ENCODE data around the gene GTF3C5. TPM values are rescaled to one million over a fixed set of nuclear protein-coding genes. Genes with fewer than 3 reads are reported as not detected.
"Not testable (repeated sequence)": the region's sequence is repeated elsewhere in the genome, so short reads cannot be mapped to it uniquely, and the experiment has no call there.

GTF3C5 gene
- total and polyA plus RNA-seq, 7 experiments from 2014 or later = 39.9 to 77.9 (median 48.8) TPM

GRCh38 chr9:132989998-132990557, 40.7 kb upstream of the GTF3C5 start:
- H3K36me3 ChIP-seq (ENCODE audit: control insufficient read depth in 2 of 3, insufficient read depth in 3 of 3, low read length in 3 of 3); H3K4me1 ChIP-seq (ENCODE audit: control insufficient read depth in 2 of 2, insufficient read depth in 2 of 2, low read length in 2 of 2); H3K36me3 Mint-ChIP-seq; H3K9me3 ChIP-seq (ENCODE audit: control insufficient read depth in 2 of 3, low read length in 3 of 3); H3K27ac ChIP-seq (ENCODE audit: low read depth, low read length); intact Hi-C loops (cut with micrococcal nuclease); H3K4me3 ChIP-seq (ENCODE audit: low read length); H3K27me3 ChIP-seq (ENCODE audit: control insufficient read depth in 2 of 2, insufficient read depth in 2 of 2, low read length in 2 of 2); POLR2A ChIA-PET; H3K4me3 Mint-ChIP-seq; CTCF ChIA-PET; H3K9me3 Mint-ChIP-seq: not testable (repeated sequence)
- Mint-ChIP-seq H3K27ac (peak overlapping the region in 1 of 9 donors; percentile 66), H3K4me1 (peaks cover 4 to 33% (median 6%) of the 10 kb centered on the region in 7 donors), H3K27me3 (peaks cover 24 to 50% (median 36%) of the 10 kb centered on the region in 5 donors)
- DNase-seq (peak in 3 of 9 donors; percentile 20 to 36 (median 29)), ATAC-seq (peak; percentile 39)

DNA sequence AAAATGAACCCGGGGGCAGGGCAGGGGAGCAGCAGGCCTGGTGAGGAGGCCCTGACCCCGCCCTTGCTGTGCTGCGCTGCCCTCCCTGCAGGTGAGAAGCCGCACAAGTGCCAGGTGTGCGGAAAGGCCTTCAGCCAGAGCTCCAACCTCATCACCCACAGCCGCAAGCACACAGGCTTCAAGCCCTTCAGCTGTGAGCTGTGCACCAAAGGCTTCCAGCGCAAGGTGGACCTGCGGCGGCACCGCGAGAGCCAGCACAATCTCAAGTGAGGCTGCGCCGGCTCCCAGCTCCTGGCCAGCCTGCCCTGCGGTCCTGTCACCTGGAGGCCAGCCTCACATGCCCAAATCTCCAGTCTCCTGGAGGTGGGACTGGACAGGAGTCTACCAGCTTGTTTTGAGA, 40.0 kb upstream of the GTF3C5 start:
- POLR2A ChIA-PET = no interaction called here
- ATAC-seq (no peak), DNase-seq (no peak)
- Mint-ChIP-seq H3K36me3 (no peaks in the 10 kb centered on the region), H3K4me3 (no peak overlapping the region), H3K9me3 (peaks cover 0 to 5% (median 0%) of the 10 kb centered on the region in 11 donors), H3K27ac (peak overlapping the region in 1 of 9 donors; percentile 66), H3K27me3 (peaks cover 22 to 49% (median 34%) of the 10 kb centered on the region in 5 donors), H3K4me1 (peaks cover 4 to 33% (median 6%) of the 10 kb centered on the region in 7 donors)
- CTCF ChIA-PET = interaction anchor here (0.6 kb wide), 1 partner anchor 93 kb away, joined by 4 read pairs; no protein-coding TSS in a partner anchor
- no peaks in the 10 kb centered on the region for H3K4me1 ChIP-seq (ENCODE audit: control insufficient read depth in 2 of 2, insufficient read depth in 2 of 2, low read length in 2 of 2)
- no peaks in the 10 kb centered on the region for H3K36me3 ChIP-seq (ENCODE audit: control insufficient read depth in 2 of 3, insufficient read depth in 3 of 3, low read length in 3 of 3)
- no peak overlapping the region for H3K27ac ChIP-seq (ENCODE audit: low read depth, low read length)
- intact Hi-C loops (cut with micrococcal nuclease) = no loop called here
- H3K27me3 ChIP-seq (ENCODE audit: control insufficient read depth in 2 of 2, insufficient read depth in 2 of 2, low read length in 2 of 2) = no peaks in the 10 kb centered on the region
- H3K4me3 ChIP-seq (ENCODE audit: low read length) = no peak overlapping the region
- no peaks in the 10 kb centered on the region for H3K9me3 ChIP-seq (ENCODE audit: control insufficient read depth in 2 of 3, low read length in 3 of 3)

DNA sequence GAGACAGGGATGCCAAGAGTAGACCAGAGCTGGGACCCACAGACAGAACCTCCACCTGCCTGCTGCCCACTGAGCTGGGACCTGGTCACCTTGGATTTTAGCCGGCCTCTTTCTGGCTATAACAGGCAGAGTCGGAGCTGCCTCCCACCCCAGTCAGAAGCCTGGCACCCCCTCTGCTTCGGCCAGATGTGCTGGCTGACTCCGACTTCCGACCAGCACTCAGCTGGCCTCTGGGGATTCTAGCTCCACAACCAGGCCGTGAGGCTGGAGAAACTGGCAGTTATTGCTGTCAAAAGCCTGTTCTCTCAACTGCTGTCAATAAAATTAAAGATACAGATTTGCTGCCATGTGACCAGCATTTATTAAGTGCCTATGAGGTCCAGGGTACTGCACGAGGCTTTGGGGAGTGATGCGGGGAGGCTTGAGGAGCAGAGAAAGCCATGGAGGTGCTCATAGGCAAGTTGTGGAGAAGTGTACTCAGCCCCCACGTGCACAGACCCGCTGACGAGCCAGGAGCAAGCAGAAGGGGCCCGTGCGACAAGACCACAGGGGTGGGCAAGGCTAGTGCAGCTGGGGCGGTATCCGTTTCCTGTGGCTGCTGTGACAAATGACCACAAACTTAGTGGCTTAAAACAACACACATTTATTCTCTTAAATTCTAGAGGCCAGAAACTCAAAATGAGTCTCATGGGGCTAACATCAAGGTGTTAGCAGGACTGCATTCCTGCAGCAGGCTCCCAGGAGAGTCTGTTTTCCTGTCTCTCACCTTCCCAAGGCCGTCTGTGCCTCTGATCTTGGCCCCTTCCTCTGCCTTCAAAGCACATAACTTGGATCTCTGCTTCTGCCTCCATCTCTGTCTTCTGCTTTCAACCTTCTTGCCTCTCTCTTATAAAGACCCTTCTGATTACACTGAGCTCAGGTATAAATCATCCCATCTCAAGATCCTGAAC, 39.2 kb upstream of the GTF3C5 start:
- Mint-ChIP-seq H3K9me3 (peaks cover 0 to 5% (median 0%) of the 10 kb centered on the region in 11 donors), H3K27me3 (peaks cover 16 to 48% (median 26%) of the 10 kb centered on the region in 5 donors), H3K4me3 (peak overlapping the region in 1 of 10 donors; percentile 40), H3K27ac (no peak overlapping the region), H3K36me3 (no peaks in the 10 kb centered on the region), H3K4me1 (peaks cover 4 to 29% (median 6%) of the 10 kb centered on the region in 7 donors)
- Histone ChIP-seq H3K27me3 (ENCODE audit: control insufficient read depth in 2 of 2, insufficient read depth in 2 of 2, low read length in 2 of 2) (no peaks in the 10 kb centered on the region), H3K9me3 (ENCODE audit: control insufficient read depth in 2 of 3, low read length in 3 of 3) (no peaks in the 10 kb centered on the region), H3K36me3 (ENCODE audit: control insufficient read depth in 2 of 3, insufficient read depth in 3 of 3, low read length in 3 of 3) (no peaks in the 10 kb centered on the region), H3K4me1 (ENCODE audit: control insufficient read depth in 2 of 2, insufficient read depth in 2 of 2, low read length in 2 of 2) (no peaks in the 10 kb centered on the region), H3K27ac (ENCODE audit: low read depth, low read length) (no peak overlapping the region), H3K4me3 (ENCODE audit: low read length) (no peak overlapping the region)
- DNase-seq (no peak), ATAC-seq (peak; percentile 40)
- intact Hi-C loops (cut with micrococcal nuclease) = no loop called here
- CTCF ChIA-PET = interaction anchor here (0.6 kb wide), 1 partner anchor 94 kb away, joined by 4 read pairs; no protein-coding TSS in a partner anchor
- POLR2A ChIA-PET = no interaction called here

GRCh38 chr9:132993511-132993939, 37.3 kb upstream of the GTF3C5 start:
- H3K4me1 ChIP-seq (ENCODE audit: control insufficient read depth in 2 of 2, insufficient read depth in 2 of 2, low read length in 2 of 2) = no peaks in the 10 kb centered on the region
- ChIA-PET POLR2A (no interaction called here), CTCF (no interaction called here)
- no peak overlapping the region for H3K4me3 ChIP-seq (ENCODE audit: low read length)
- intact Hi-C loops (cut with micrococcal nuclease) = no loop called here
- peaks cover 13 to 41% (median 27%) of the 10 kb centered on the region in 5 donors for H3K27me3 Mint-ChIP-seq
- no peak overlapping the region for H3K27ac Mint-ChIP-seq
- ATAC-seq (no peak), DNase-seq (no peak)
- H3K36me3 Mint-ChIP-seq = no peaks in the 10 kb centered on the region
- H3K27ac ChIP-seq (ENCODE audit: low read depth, low read length) = no peak overlapping the region
- peaks cover 0 to 5% (median 0%) of the 10 kb centered on the region in 11 donors for H3K9me3 Mint-ChIP-seq
- H3K9me3 ChIP-seq (ENCODE audit: control insufficient read depth in 2 of 3, low read length in 3 of 3) = no peaks in the 10 kb centered on the region
- H3K4me3 Mint-ChIP-seq = no peak overlapping the region
- H3K36me3 ChIP-seq (ENCODE audit: control insufficient read depth in 2 of 3, insufficient read depth in 3 of 3, low read length in 3 of 3) = no peaks in the 10 kb centered on the region
- H3K4me1 Mint-ChIP-seq = peaks cover 4 to 26% (median 6%) of the 10 kb centered on the region in 7 donors
- H3K27me3 ChIP-seq (ENCODE audit: control insufficient read depth in 2 of 2, insufficient read depth in 2 of 2, low read length in 2 of 2) = no peaks in the 10 kb centered on the region

DNA sequence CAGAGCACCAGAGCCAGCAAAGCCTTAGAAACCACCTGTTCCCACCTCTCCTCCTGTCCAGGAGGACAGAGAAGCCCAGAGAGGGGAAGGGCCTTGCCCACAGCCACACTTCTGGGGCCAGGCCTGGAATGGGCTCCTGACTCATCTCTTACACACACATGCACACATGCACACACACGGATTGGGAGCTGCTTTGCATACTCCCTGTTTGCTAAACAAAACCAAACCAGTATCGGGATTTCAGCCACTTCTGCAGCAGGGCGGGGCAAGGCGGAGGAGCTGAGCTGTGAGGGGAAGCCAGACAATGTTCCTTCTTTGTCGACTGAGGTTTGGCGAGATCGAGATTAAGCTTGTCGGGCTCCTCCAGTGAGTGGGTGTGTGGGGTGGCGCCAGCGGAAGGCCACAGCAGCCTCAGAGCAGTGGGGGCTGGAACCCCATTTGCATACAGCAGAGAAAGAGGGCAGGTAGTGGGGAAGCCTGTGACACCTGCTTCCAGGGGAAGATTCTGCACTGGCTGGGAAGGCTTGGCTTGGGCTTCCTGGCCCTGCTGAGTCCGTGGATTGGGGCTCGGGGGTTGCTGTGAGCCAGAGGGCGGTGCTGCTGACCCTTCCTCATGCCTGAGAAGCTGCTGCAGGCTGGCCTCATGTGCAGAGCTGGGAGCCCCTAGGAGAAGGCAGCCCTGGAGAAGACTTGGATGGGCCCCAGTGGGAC, 36.2 kb upstream of the GTF3C5 start:
- peak; percentile 44 for ATAC-seq
- no peaks in the 10 kb centered on the region for H3K9me3 ChIP-seq (ENCODE audit: control insufficient read depth in 2 of 3, low read length in 3 of 3)
- DNase-seq = no peak
- Mint-ChIP-seq H3K27me3 (peaks cover 13 to 37% (median 30%) of the 10 kb centered on the region in 5 donors), H3K4me3 (peak overlapping the region in 1 of 10 donors; percentile 44), H3K9me3 (peaks cover 0 to 5% (median 0%) of the 10 kb centered on the region in 11 donors), H3K4me1 (peaks cover 4 to 26% (median 6%) of the 10 kb centered on the region in 7 donors), H3K27ac (peak overlapping the region in 1 of 9 donors; percentile 70), H3K36me3 (no peaks in the 10 kb centered on the region)
- CTCF ChIA-PET = interaction anchor here (0.6 kb wide), 2 partner anchors 37 to 190 kb away, joined by 3 to 6 read pairs; no protein-coding TSS in a partner anchor
- no peak overlapping the region for H3K4me3 ChIP-seq (ENCODE audit: low read length)
- no peaks in the 10 kb centered on the region for H3K36me3 ChIP-seq (ENCODE audit: control insufficient read depth in 2 of 3, insufficient read depth in 3 of 3, low read length in 3 of 3)
- no peaks in the 10 kb centered on the region for H3K27me3 ChIP-seq (ENCODE audit: control insufficient read depth in 2 of 2, insufficient read depth in 2 of 2, low read length in 2 of 2)
- H3K4me1 ChIP-seq (ENCODE audit: control insufficient read depth in 2 of 2, insufficient read depth in 2 of 2, low read length in 2 of 2) = no peaks in the 10 kb centered on the region
- intact Hi-C loops (cut with micrococcal nuclease) = no loop called here
- H3K27ac ChIP-seq (ENCODE audit: low read depth, low read length) = no peak overlapping the region
- POLR2A ChIA-PET = no interaction called here

- POLR2A ChIA-PET = no interaction called here
- no peaks in the 10 kb centered on the region for H3K9me3 ChIP-seq (ENCODE audit: control insufficient read depth in 2 of 3, low read length in 3 of 3)
- intact Hi-C loops (cut with micrococcal nuclease) = no loop called here
- Mint-ChIP-seq H3K27ac (no peak overlapping the region), H3K27me3 (peaks cover 13 to 40% (median 33%) of the 10 kb centered on the region in 5 donors), H3K4me1 (peaks cover 4 to 25% (median 6%) of the 10 kb centered on the region in 7 donors), H3K4me3 (no peak overlapping the region), H3K36me3 (no peaks in the 10 kb centered on the region), H3K9me3 (peaks cover 0 to 4% (median 0%) of the 10 kb centered on the region in 11 donors)
- H3K36me3 ChIP-seq (ENCODE audit: control insufficient read depth in 2 of 3, insufficient read depth in 3 of 3, low read length in 3 of 3) = no peaks in the 10 kb centered on the region
- H3K27me3 ChIP-seq (ENCODE audit: control insufficient read depth in 2 of 2, insufficient read depth in 2 of 2, low read length in 2 of 2) = no peaks in the 10 kb centered on the region
- H3K4me1 ChIP-seq (ENCODE audit: control insufficient read depth in 2 of 2, insufficient read depth in 2 of 2, low read length in 2 of 2) = no peaks in the 10 kb centered on the region
- no peak overlapping the region for H3K27ac ChIP-seq (ENCODE audit: low read depth, low read length)
- CTCF ChIA-PET = interaction anchor here (0.6 kb wide), 3 partner anchors 37 to 190 kb away, joined by 3 to 6 read pairs (median 4); no protein-coding TSS in a partner anchor
- DNase-seq (no peak), ATAC-seq (no peak)
- no peak overlapping the region for H3K4me3 ChIP-seq (ENCODE audit: low read length)
These were observed 35.7 kb upstream of the GTF3C5 start for GRCh38 chr9:132995121-132995420.
